HepG2 (cell line): Measurements from ENCODE around the gene ASB14. TPM values are rescaled to one million over a fixed set of nuclear protein-coding genes. Genes with fewer than 3 reads are reported as not detected.

ENCODE experiments used
- ARID2 ChIP-seq: sonication (generic); formaldehyde crosslinking; IDR thresholded peaks from 2 replicates; pipeline ENCODE4 v1.8.1; 2022; ENCODE audit warnings: mild to moderate bottlenecking, missing genetic modification reagents, borderline replicate concordance
- ARNTL ChIP-seq: sonication (generic); formaldehyde crosslinking; IDR thresholded peaks from 2 replicates; pipeline ENCODE4 v1.4.0; 2020; ENCODE audit warnings: mild to moderate bottlenecking, missing genetic modification reagents
- LBX2 ChIP-seq: sonication (generic); formaldehyde crosslinking; IDR thresholded peaks from 2 replicates; pipeline ENCODE4 v1.5.0; 2020; ENCODE audit warnings: missing genetic modification reagents, mild to moderate bottlenecking, borderline replicate concordance
- MAF1 ChIP-seq: sonication (generic); formaldehyde crosslinking; IDR thresholded peaks from 2 replicates; pipeline ENCODE4 v1.5.0; 2020; ENCODE audit warnings: missing genetic modification reagents, borderline replicate concordance
- MED8 ChIP-seq: sonication (generic); formaldehyde crosslinking; IDR thresholded peaks from 2 replicates; pipeline ENCODE4 v1.8.1; 2023; ENCODE audit warnings: mild to moderate bottlenecking, missing genetic modification reagents; ENCODE audit not compliant: insufficient replicate concordance
- NAIF1 ChIP-seq: sonication (generic); formaldehyde crosslinking; IDR thresholded peaks from 2 replicates; pipeline ENCODE4 v1.5.0; 2020; ENCODE audit warnings: mild to moderate bottlenecking, missing genetic modification reagents, borderline replicate concordance
- PCBP1 ChIP-seq: fragments of 200-400 bp; formaldehyde crosslinking; IDR thresholded peaks from 2 replicates; pipeline ENCODE4 v1.6.1; 2017; ENCODE audit warnings: mild to moderate bottlenecking, low read depth, low read length, borderline replicate concordance
- PRPF4 ChIP-seq: fragments of 200-400 bp; formaldehyde crosslinking; IDR thresholded peaks from 2 replicates; pipeline ENCODE4 v1.6.1; 2016; ENCODE audit warnings: low read length, low read depth; ENCODE audit not compliant: poor library complexity, severe bottlenecking
- SCMH1 ChIP-seq: sonication (generic); formaldehyde crosslinking; IDR thresholded peaks from 2 replicates; pipeline ENCODE4 v1.9.0; 2021; ENCODE audit warnings: missing genetic modification reagents, mild to moderate bottlenecking, borderline replicate concordance
- SYNCRIP ChIP-seq: fragments of 200-400 bp; formaldehyde crosslinking; IDR thresholded peaks from 2 replicates; pipeline ENCODE4 v1.6.1; 2018; ENCODE audit warnings: mild to moderate bottlenecking, low read depth, low read length; ENCODE audit not compliant: insufficient read depth
- TCF12 ChIP-seq, 2 experiments: fragments of 450-650 bp in 1 of 2; sonication (generic) in 1 of 2; formaldehyde crosslinking in 1 of 2; IDR thresholded peaks; 2 replicates each; pipeline versions ENCODE4 v1.6.1 to v1.8.0; 2017 to 2022; ENCODE audit warnings: antibody characterized with exemption in 1 of 2, mild to moderate bottlenecking in 1 of 2, missing genetic modification reagents in 1 of 2, moderate library complexity in 1 of 2
- TGIF2 ChIP-seq: IDR thresholded peaks from 2 replicates; pipeline ENCODE4 v1.6.1; 2016; ENCODE audit warnings: control low read depth, missing compliant biosample characterization
- ZBTB33 ChIP-seq: sonication (generic); formaldehyde crosslinking; IDR thresholded peaks from 2 replicates; pipeline ENCODE4 v1.4.0; 2020; ENCODE audit warnings: missing genetic modification reagents
- ZNF24 ChIP-seq: fragments of 450-650 bp; IDR thresholded peaks from 2 replicates; pipeline ENCODE4 v1.6.1; 2017; ENCODE audit warnings: antibody characterized with exemption, mild to moderate bottlenecking
- ZNF367 ChIP-seq: sonication (generic); formaldehyde crosslinking; IDR thresholded peaks from 2 replicates; pipeline ENCODE4 v1.4.0; 2020; ENCODE audit warnings: missing genetic modification reagents, borderline replicate concordance
- ZNF552 ChIP-seq: sonication (generic); formaldehyde crosslinking; IDR thresholded peaks from 2 replicates; pipeline ENCODE4 v1.9.0; 2022; ENCODE audit warnings: missing genetic modification reagents, mild to moderate bottlenecking, borderline replicate concordance
- ZNF776 ChIP-seq: sonication (generic); formaldehyde crosslinking; IDR thresholded peaks from 2 replicates; pipeline ENCODE4 v1.4.0; 2020; ENCODE audit warnings: mild to moderate bottlenecking, missing genetic modification reagents
- ZNF780A ChIP-seq: sonication (generic); formaldehyde crosslinking; IDR thresholded peaks from 2 replicates; pipeline ENCODE4 v1.8.0; 2022; ENCODE audit warnings: mild to moderate bottlenecking, missing genetic modification reagents, moderate library complexity
- ZNF883 ChIP-seq: sonication (generic); formaldehyde crosslinking; IDR thresholded peaks from 2 replicates; pipeline ENCODE4 v1.5.1; 2020; ENCODE audit warnings: mild to moderate bottlenecking, missing genetic modification reagents; ENCODE audit errors: not compliant biosample characterization
- polyA plus RNA-seq, 8 experiments: library from polyadenylated mRNA; depleted of rRNA in 3 of 8; stranded (reverse) in 7 of 8; unstranded in 1 of 8; fragments of >200 nt; fragmentation: Illumina TruSeq in 4 of 8; extraction: Trizol in 4 of 8; gene quantifications; 2 replicates each; pipeline versions ENCODE4 v1.2.1 to v1.2.3, GENCODE V29; 2011 to 2016; ENCODE audit warnings: low read depth in 4 of 8, missing spikeins in 1 of 8, mixed read lengths in 1 of 8; ENCODE audit not compliant: insufficient read depth in 1 of 8
- total RNA-seq, 5 experiments: library from RNA; depleted of rRNA; stranded (reverse); fragments of >200 nt; fragmentation: Illumina TruSeq; extraction: Trizol; gene quantifications; 2 replicates each; pipeline ENCODE4 v1.2.3, GENCODE V29; 2016; ENCODE audit warnings: low read depth in 1 of 5
- TF ChIP-seq, protein P1 (sequence below): sonication (generic); formaldehyde crosslinking; conservative IDR thresholded peaks from 2 replicates; pipeline ENCODE4 v1.4.0; 2020; ENCODE audit warnings: missing genetic modification reagents
- TF ChIP-seq, protein P2 (sequence below): sonication (generic); formaldehyde crosslinking; IDR thresholded peaks from 2 replicates; pipeline ENCODE4 v1.8.0; 2022; ENCODE audit warnings: missing genetic modification reagents, mild to moderate bottlenecking, inconsistent platforms, borderline replicate concordance

Gene ASB14
- total and polyA plus RNA-seq, 2 of the 13 experiments (the other 11 are each of a cell fraction or from before 2014, with no cell fraction given) = not detected

- TF ChIP-seq, protein P1, sequence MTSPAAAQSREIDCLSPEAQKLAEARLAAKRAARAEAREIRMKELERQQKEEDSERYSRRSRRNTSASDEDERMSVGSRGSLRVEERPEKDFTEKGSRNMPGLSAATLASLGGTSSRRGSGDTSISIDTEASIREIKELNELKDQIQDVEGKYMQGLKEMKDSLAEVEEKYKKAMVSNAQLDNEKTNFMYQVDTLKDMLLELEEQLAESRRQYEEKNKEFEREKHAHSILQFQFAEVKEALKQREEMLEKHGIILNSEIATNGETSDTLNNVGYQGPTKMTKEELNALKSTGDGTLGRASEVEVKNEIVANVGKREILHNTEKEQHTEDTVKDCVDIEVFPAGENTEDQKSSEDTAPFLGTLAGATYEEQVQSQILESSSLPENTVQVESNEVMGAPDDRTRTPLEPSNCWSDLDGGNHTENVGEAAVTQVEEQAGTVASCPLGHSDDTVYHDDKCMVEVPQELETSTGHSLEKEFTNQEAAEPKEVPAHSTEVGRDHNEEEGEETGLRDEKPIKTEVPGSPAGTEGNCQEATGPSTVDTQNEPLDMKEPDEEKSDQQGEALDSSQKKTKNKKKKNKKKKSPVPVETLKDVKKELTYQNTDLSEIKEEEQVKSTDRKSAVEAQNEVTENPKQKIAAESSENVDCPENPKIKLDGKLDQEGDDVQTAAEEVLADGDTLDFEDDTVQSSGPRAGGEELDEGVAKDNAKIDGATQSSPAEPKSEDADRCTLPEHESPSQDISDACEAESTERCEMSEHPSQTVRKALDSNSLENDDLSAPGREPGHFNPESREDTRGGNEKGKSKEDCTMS (CRISPR knock-in tag) = no peak
- TF ChIP-seq NAIF1 (CRISPR knock-in tag) (no peak), MED8 (CRISPR knock-in tag) (peak; percentile 79), PRPF4 (no peak), ZNF24 (no peak), ZNF552 (CRISPR knock-in tag) (no peak), ZNF776 (CRISPR knock-in tag) (0 out of 2 replicates have a peak, but pooled peaks have one; percentile 49), MAF1 (no peak; the same call in 1 of the 2 replicates), ZBTB33 (no peak), SCMH1 (no peak), LBX2 (CRISPR knock-in tag) (peak; percentile 41; the same call in 1 of the 2 replicates), TCF12 (IDR thresholded peaks at IDR 0.05) (no peak), TCF12 (CRISPR knock-in tag; IDR thresholded peaks at IDR 0.05) (no peak), ZNF367 (CRISPR knock-in tag) (peak; percentile 12; the same call in 1 of the 2 replicates), ZNF883 (CRISPR knock-in tag) (peak; percentile 87), ARID2 (peak; percentile 86), TGIF2 (CRISPR knock-in tag) (peak; percentile 58; the same call in 1 of the 2 replicates), ZNF780A (CRISPR knock-in tag) (0 out of 2 replicates have a peak, but pooled peaks have one; percentile 63), ARNTL (CRISPR knock-in tag) (peak; percentile 71; the same call in 1 of the 2 replicates), SYNCRIP (no peak), PCBP1 (no peak)
- TF ChIP-seq, protein P2, sequence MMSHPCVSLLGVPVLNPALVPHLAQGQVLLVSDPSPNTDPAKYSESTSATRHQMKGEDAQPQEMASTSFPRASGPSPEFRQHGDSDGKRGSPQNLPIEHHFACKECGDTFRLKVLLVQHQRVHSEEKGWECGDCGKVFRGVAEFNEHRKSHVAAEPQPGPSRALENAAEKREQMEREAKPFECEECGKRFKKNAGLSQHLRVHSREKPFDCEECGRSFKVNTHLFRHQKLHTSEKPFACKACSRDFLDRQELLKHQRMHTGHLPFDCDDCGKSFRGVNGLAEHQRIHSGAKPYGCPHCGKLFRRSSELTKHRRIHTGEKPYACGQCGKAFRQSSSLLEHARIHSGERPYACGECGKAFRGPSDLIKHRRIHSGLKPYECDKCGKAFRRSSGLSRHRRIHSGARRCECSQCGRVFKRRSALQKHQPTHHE = no peak; the same call in 1 of the 2 replicates
Measured at GRCh38 chr3:57227204-57227929, 65.1 kb downstream of the ASB14 start, which contains the start of gene APPL1 (continued).
